Measurements from ENCODE around the gene ITPKB.
A peak's percentile ranks its signal among the peaks of the same experiment; 100 is the strongest.
"Not testable (repeated sequence)": the region's sequence is repeated elsewhere in the genome, so short reads cannot be mapped to it uniquely, and the experiment has no call there.

Gene ITPKB

GRCh38 chr1:226648421-226648820 is 90.7 kb downstream of the ITPKB start:
- no peak for DNase-seq

- no peak for DNase-seq
These were observed 91.4 kb downstream of the ITPKB start for GRCh38 chr1:226647719-226648118.

- DNase-seq = no peak
These were observed 92.1 kb downstream of the ITPKB start for GRCh38 chr1:226646870-226647449.

- no peak for DNase-seq
These were observed 92.8 kb downstream of the ITPKB start for GRCh38 chr1:226646026-226646869.

GRCh38 chr1:226645279-226645976 is 93.7 kb downstream of the ITPKB start:
- no peak for DNase-seq

- DNase-seq = no peak
These were observed 94.4 kb downstream of the ITPKB start for GRCh38 chr1:226644541-226645176.

- no peak for DNase-seq
These were observed 95.2 kb downstream of the ITPKB start for GRCh38 chr1:226643611-226644540.

GRCh38 chr1:226643177-226643576 is 95.9 kb downstream of the ITPKB start:
- peak; percentile 47 for DNase-seq

- no peak for DNase-seq
These were observed 96.7 kb downstream of the ITPKB start for GRCh38 chr1:226642421-226642820.

GRCh38 chr1:226641671-226642231 is 97.3 kb downstream of the ITPKB start:
- no peak for DNase-seq

GRCh38 chr1:226640321-226641136 is 98.6 kb downstream of the ITPKB start:
- DNase-seq = no peak

GRCh38 chr1:226639631-226640061 is 99.4 kb downstream of the ITPKB start:
- no peak for DNase-seq

GRCh38 chr1:226639206-226639605 is 99.9 kb downstream of the ITPKB start:
- not testable (repeated sequence) for DNase-seq

GRCh38 chr1:226638608-226639007 is 100.5 kb downstream of the ITPKB start:
- DNase-seq = no peak

GRCh38 chr1:226638001-226638601 is 101.0 kb downstream of the ITPKB start:
- no peak for DNase-seq

- DNase-seq = no peak
These were observed 101.7 kb downstream of the ITPKB start for GRCh38 chr1:226637147-226637935.

GRCh38 chr1:226636847-226637096 is 102.3 kb downstream of the ITPKB start:
- no peak for DNase-seq

GRCh38 chr1:226635456-226635941 is 103.6 kb downstream of the ITPKB start:
- no peak for DNase-seq

GRCh38 chr1:226634611-226635246 is 104.4 kb downstream of the ITPKB start:
- no peak for DNase-seq
